ENCODE measurements around the gene ORC3.

The ORC3 gene

GRCh38 chr6:87589693-87590416 lies at the start of gene ORC3, which contains the start of gene RARS2:
Gene ORC3 (plus strand): TSS chr6:87590135. CDS start chr6:87590169, 34 bp downstream.
Gene RARS2 (minus strand): TSS chr6:87589987. CDS start chr6:87589957, 30 bp downstream.
- peak; percentile 97 for DNase-seq

GRCh38 chr6:87540539-87540938 lies 49.4 kb upstream of the ORC3 start:
- peak; percentile 21 for DNase-seq

- no peak for DNase-seq
These were observed 48.9 kb upstream of the ORC3 start for GRCh38 chr6:87541041-87541440.

- no peak for DNase-seq
These were observed 48.2 kb upstream of the ORC3 start for GRCh38 chr6:87541744-87542143.

- DNase-seq, result no peak
These were observed 46.0 kb upstream of the ORC3 start for GRCh38 chr6:87543696-87544473.

GRCh38 chr6:87544474-87544735 lies 45.5 kb upstream of the ORC3 start:
- DNase-seq, result no peak

- DNase-seq, result no peak
These were observed 38.1 kb upstream of the ORC3 start for GRCh38 chr6:87551799-87552198.

- DNase-seq, result no peak
These were observed 36.7 kb upstream of the ORC3 start for GRCh38 chr6:87553159-87553765.

GRCh38 chr6:87555506-87555905 lies 34.4 kb upstream of the ORC3 start:
- DNase-seq, result no peak

GRCh38 chr6:87558446-87558845 lies 31.5 kb upstream of the ORC3 start:
- DNase-seq, result no peak

GRCh38 chr6:87561017-87561416 lies 28.9 kb upstream of the ORC3 start:
- DNase-seq, result no peak

GRCh38 chr6:87572021-87572420 lies 17.9 kb upstream of the ORC3 start:
- DNase-seq, result no peak

GRCh38 chr6:87572883-87573282 lies 17.1 kb upstream of the ORC3 start:
- DNase-seq, result no peak

- no peak for DNase-seq
These were observed 16.5 kb upstream of the ORC3 start for GRCh38 chr6:87573307-87574024.

- no peak for DNase-seq
These were observed 15.6 kb upstream of the ORC3 start for GRCh38 chr6:87574237-87574804.

- no peak for DNase-seq
These were observed 14.5 kb upstream of the ORC3 start for GRCh38 chr6:87575423-87575822.

- DNase-seq, result no peak
These were observed 6.1 kb upstream of the ORC3 start for GRCh38 chr6:87583822-87584221.

- DNase-seq, result no peak
These were observed 3.4 kb upstream of the ORC3 start for GRCh38 chr6:87586371-87587077.

- DNase-seq, result peak; percentile 20
These were observed 1.1 kb upstream of the ORC3 start for GRCh38 chr6:87588756-87589407.

GRCh38 chr6:87590417-87590880 lies 514 bp downstream of the ORC3 start:
- no peak for DNase-seq

- DNase-seq, result no peak
These were observed 1.1 kb downstream of the ORC3 start for GRCh38 chr6:87590990-87591389.

- no peak for DNase-seq
These were observed 10.6 kb downstream of the ORC3 start for GRCh38 chr6:87600576-87600975.
